Measurements from ENCODE around the gene PFKFB3.

GRCh38 chr10:6204341-6205191, 1.8 kb downstream of the PFKFB3 start:
- no peak for TF ChIP-seq PKNOX1 (IDR thresholded peaks at IDR 0.05)
- no peak for TF ChIP-seq FOXK2 (IDR thresholded peaks at IDR 0.05)
- no peak for TF ChIP-seq HDGF (IDR thresholded peaks at IDR 0.05; ENCODE audit: borderline replicate concordance)
- no peak for TF ChIP-seq CTBP1 (IDR thresholded peaks at IDR 0.05; ENCODE audit: borderline replicate concordance)
- no peak for TF ChIP-seq ZNF384 (IDR thresholded peaks at IDR 0.05)
- no peak for TF ChIP-seq SP1 (IDR thresholded peaks at IDR 0.05)
- TF ChIP-seq LEF1 (IDR thresholded peaks at IDR 0.05; ENCODE audit: borderline replicate concordance): no peak
